ENCODE data around the gene VAV3. TPM values are rescaled to one million over a fixed set of nuclear protein-coding genes. Genes with fewer than 3 reads are reported as not detected.

Gene VAV3
- total and polyA plus RNA-seq, 2 donors from 2014 or later, result 61.6 to 87.5 TPM

- H3K27me3 ChIP-seq (ENCODE audit: control insufficient read depth, insufficient read depth, low read length), result no peaks in the 10 kb centered on the region
- H3K27ac ChIP-seq (ENCODE audit: low read depth in 2 of 2, low read length in 2 of 2), result no peak overlapping the region
- H3K4me1 ChIP-seq (ENCODE audit: control insufficient read depth in 2 of 3, insufficient read depth in 2 of 3, low read depth in 1 of 3, low read length in 3 of 3), result no peaks in the 10 kb centered on the region
- H3K4me3 ChIP-seq (ENCODE audit: low read length in 3 of 3), result no peak overlapping the region
- no peak for TF ChIP-seq CTCF (IDR thresholded peaks at IDR 0.05; ENCODE audit: borderline replicate concordance, extremely low read depth, insufficient read depth)
- intact Hi-C loops (cut with DNase I), result no loop called here
- DNase-seq, result no peak
- H3K9ac ChIP-seq (ENCODE audit: low read length in 3 of 3), result no peak overlapping the region
- FAIRE-seq, result no peak
- no peaks in the 10 kb centered on the region for H3K9me3 ChIP-seq (ENCODE audit: control insufficient read depth in 2 of 3, insufficient read depth in 1 of 3, low read length in 3 of 3)
- no peaks in the 10 kb centered on the region for H3K36me3 ChIP-seq (ENCODE audit: control insufficient read depth in 2 of 3, insufficient read depth in 3 of 3, low read length in 3 of 3)
These were observed 407.9 kb downstream of the VAV3 start for GRCh38 chr1:107557095-107557494.

- Histone ChIP-seq H3K27ac (ENCODE audit: low read depth in 2 of 2, low read length in 2 of 2) (no peak overlapping the region), H3K27me3 (ENCODE audit: control insufficient read depth, insufficient read depth, low read length) (no peaks in the 10 kb centered on the region), H3K4me3 (ENCODE audit: low read length in 3 of 3) (no peak overlapping the region), H3K9ac (ENCODE audit: low read length in 3 of 3) (no peak overlapping the region), H3K36me3 (ENCODE audit: control insufficient read depth in 2 of 3, insufficient read depth in 3 of 3, low read length in 3 of 3) (no peaks in the 10 kb centered on the region), H3K4me1 (ENCODE audit: control insufficient read depth in 2 of 3, insufficient read depth in 2 of 3, low read depth in 1 of 3, low read length in 3 of 3) (no peaks in the 10 kb centered on the region), H3K9me3 (ENCODE audit: control insufficient read depth in 2 of 3, insufficient read depth in 1 of 3, low read length in 3 of 3) (no peaks in the 10 kb centered on the region)
- TF ChIP-seq CTCF (IDR thresholded peaks at IDR 0.05; ENCODE audit: borderline replicate concordance, extremely low read depth, insufficient read depth), result no peak
- DNase-seq (no peak), FAIRE-seq (no peak)
- intact Hi-C loops (cut with DNase I), result no loop called here
These were observed 409.4 kb downstream of the VAV3 start for GRCh38 chr1:107555578-107555977.

- DNase-seq (no peak), FAIRE-seq (no peak)
- Histone ChIP-seq H3K36me3 (ENCODE audit: control insufficient read depth in 2 of 3, insufficient read depth in 3 of 3, low read length in 3 of 3) (no peaks in the 10 kb centered on the region), H3K4me3 (ENCODE audit: low read length in 3 of 3) (no peak overlapping the region), H3K9ac (ENCODE audit: low read length in 3 of 3) (no peak overlapping the region), H3K9me3 (ENCODE audit: control insufficient read depth in 2 of 3, insufficient read depth in 1 of 3, low read length in 3 of 3) (no peaks in the 10 kb centered on the region), H3K27ac (ENCODE audit: low read depth in 2 of 2, low read length in 2 of 2) (no peak overlapping the region), H3K4me1 (ENCODE audit: control insufficient read depth in 2 of 3, insufficient read depth in 2 of 3, low read depth in 1 of 3, low read length in 3 of 3) (no peaks in the 10 kb centered on the region), H3K27me3 (ENCODE audit: control insufficient read depth, insufficient read depth, low read length) (no peaks in the 10 kb centered on the region)
- no peak for TF ChIP-seq CTCF (IDR thresholded peaks at IDR 0.05; ENCODE audit: borderline replicate concordance, extremely low read depth, insufficient read depth)
- intact Hi-C loops (cut with DNase I), result no loop called here
These were observed 412.2 kb downstream of the VAV3 start for GRCh38 chr1:107552781-107553180.

GRCh38 chr1:107551456-107551855 lies 413.5 kb downstream of the VAV3 start:
- Histone ChIP-seq H3K9me3 (ENCODE audit: control insufficient read depth in 2 of 3, insufficient read depth in 1 of 3, low read length in 3 of 3) (no peaks in the 10 kb centered on the region), H3K27me3 (ENCODE audit: control insufficient read depth, insufficient read depth, low read length) (no peaks in the 10 kb centered on the region), H3K4me3 (ENCODE audit: low read length in 3 of 3) (no peak overlapping the region), H3K9ac (ENCODE audit: low read length in 3 of 3) (no peak overlapping the region), H3K27ac (ENCODE audit: low read depth in 2 of 2, low read length in 2 of 2) (no peak overlapping the region), H3K4me1 (ENCODE audit: control insufficient read depth in 2 of 3, insufficient read depth in 2 of 3, low read depth in 1 of 3, low read length in 3 of 3) (no peaks in the 10 kb centered on the region), H3K36me3 (ENCODE audit: control insufficient read depth in 2 of 3, insufficient read depth in 3 of 3, low read length in 3 of 3) (no peaks in the 10 kb centered on the region)
- DNase-seq (no peak), FAIRE-seq (no peak)
- TF ChIP-seq CTCF (IDR thresholded peaks at IDR 0.05; ENCODE audit: borderline replicate concordance, extremely low read depth, insufficient read depth), result no peak
- intact Hi-C loops (cut with DNase I), result no loop called here
